Peyer's patch (tissue), 4 donors: ENCODE data around the gene PXDN. TPM values are rescaled to one million over a fixed set of nuclear protein-coding genes. Genes with fewer than 3 reads are reported as not detected.
A peak's percentile ranks its signal among the peaks of the same experiment; 100 is the strongest.

ENCODE experiments used
- DNase-seq, 3 donors: peaks; one replicate each; pipeline ENCODE4 v3.0.0-alpha.2; 2017 to 2019
- H3K27ac ChIP-seq, 4 donors: fragments of 200-600 bp; sonication (generic); one replicate each; pipeline ENCODE4 v1.5.1; 2016 to 2019
- H3K27me3 ChIP-seq, 2 donors: fragments of 200-600 bp; sonication (generic); one replicate each; pipeline ENCODE4 v1.5.1; 2019
- H3K36me3 ChIP-seq, 3 donors: fragments of 200-600 bp; sonication (generic); one replicate each; pipeline ENCODE4 v1.5.1; 2016 to 2019
- H3K4me1 ChIP-seq, 4 donors: fragments of 200-600 bp; sonication (generic); one replicate each; pipeline ENCODE4 v1.5.1; 2016 to 2019
- H3K4me3 ChIP-seq, 4 donors: fragments of 200-600 bp; sonication (generic); 1 replicate in 3 of 4; 2 replicates in 1 of 4; pipeline ENCODE4 v1.5.1; 2016 to 2019; ENCODE audit warnings: mild to moderate bottlenecking in 1 of 4
- H3K9me3 ChIP-seq, 4 donors: fragments of 200-600 bp; sonication (generic); one replicate each; pipeline ENCODE4 v1.5.1; 2016 to 2019; ENCODE audit warnings: mild to moderate bottlenecking in 1 of 4
- POLR2A ChIP-seq, 2 donors: fragments of 450-650 bp; IDR thresholded peaks; one replicate each; pipeline ENCODE4 v1.5.1; 2017; ENCODE audit warnings: antibody characterized with exemption in 2 of 2, mild to moderate bottlenecking in 2 of 2, moderate library complexity in 2 of 2
- total RNA-seq, 4 donors: library from RNA; depleted of rRNA; stranded (reverse); fragments of >200 nt; gene quantifications; one replicate each; pipeline ENCODE4 v1.1.0, GENCODE V29; 2016
- TF ChIP-seq, protein P1 (sequence below), 6 experiments: fragments of 450-650 bp in 4 of 6; fragments of 200-600 bp in 2 of 6; sonication (generic) in 1 of 6; IDR thresholded peaks; one replicate each; pipeline ENCODE4 v1.5.1; 2017 to 2019; ENCODE audit warnings: antibody characterized with exemption in 6 of 6, mild to moderate bottlenecking in 3 of 6, moderate library complexity in 1 of 6

PXDN gene
- total RNA-seq, 4 donors from 2014 or later: 7.5 to 148 (median 21.0) TPM

DNA sequence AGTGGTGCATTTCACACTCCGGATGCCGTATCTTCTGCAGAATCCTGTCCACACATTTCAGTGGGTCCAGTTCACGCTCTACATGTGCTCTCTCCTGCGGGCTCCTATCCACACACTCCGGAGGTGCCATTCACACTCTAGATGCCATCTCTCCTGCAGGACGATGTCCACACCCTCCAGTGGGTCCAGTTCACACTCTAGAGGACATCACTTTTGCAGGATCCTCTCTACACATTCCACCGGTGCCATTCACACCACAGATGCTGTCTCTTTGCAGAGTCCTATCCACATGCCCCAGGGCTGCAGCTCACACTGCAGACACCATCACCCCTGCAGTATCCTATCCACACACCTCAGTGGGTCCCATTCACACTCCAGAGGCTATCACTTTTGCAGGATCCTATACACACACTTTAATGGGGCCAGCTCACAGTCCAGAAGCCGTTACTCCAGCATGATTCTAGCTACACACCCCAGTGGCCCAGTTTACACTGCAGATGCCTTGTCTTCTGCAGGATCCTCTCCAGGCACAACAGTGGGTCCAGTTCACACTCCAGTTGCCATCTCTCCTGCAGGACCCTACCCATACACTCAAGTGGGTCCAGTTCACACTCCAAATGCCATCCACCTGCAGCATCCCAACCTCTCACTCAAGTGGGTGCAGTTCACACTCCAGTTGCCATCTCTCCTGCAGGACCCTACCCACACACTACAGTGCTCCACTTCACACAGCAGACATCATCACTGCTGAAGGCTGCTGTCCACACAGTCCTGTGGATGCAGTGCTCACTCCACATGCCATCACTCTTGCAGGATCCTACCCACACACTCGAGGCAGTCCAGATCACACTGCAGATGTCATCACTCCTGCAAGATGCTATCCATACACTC, 2.1 kb upstream of the PXDN start:
- TF ChIP-seq, protein P1, sequence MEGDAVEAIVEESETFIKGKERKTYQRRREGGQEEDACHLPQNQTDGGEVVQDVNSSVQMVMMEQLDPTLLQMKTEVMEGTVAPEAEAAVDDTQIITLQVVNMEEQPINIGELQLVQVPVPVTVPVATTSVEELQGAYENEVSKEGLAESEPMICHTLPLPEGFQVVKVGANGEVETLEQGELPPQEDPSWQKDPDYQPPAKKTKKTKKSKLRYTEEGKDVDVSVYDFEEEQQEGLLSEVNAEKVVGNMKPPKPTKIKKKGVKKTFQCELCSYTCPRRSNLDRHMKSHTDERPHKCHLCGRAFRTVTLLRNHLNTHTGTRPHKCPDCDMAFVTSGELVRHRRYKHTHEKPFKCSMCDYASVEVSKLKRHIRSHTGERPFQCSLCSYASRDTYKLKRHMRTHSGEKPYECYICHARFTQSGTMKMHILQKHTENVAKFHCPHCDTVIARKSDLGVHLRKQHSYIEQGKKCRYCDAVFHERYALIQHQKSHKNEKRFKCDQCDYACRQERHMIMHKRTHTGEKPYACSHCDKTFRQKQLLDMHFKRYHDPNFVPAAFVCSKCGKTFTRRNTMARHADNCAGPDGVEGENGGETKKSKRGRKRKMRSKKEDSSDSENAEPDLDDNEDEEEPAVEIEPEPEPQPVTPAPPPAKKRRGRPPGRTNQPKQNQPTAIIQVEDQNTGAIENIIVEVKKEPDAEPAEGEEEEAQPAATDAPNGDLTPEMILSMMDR (IDR thresholded peaks at IDR 0.05): no peak
- TF ChIP-seq POLR2A (IDR thresholded peaks at IDR 0.05): no peak
- no peaks in the 10 kb centered on the region for H3K27me3 ChIP-seq
- peak in 2 of 3 donors; percentile 3 to 27 for DNase-seq
- no peaks in the 10 kb centered on the region for H3K4me1 ChIP-seq
- no peaks in the 10 kb centered on the region for H3K9me3 ChIP-seq
- H3K36me3 ChIP-seq: no peaks in the 10 kb centered on the region
- no peak overlapping the region for H3K4me3 ChIP-seq
- H3K27ac ChIP-seq: no peak overlapping the region

DNA sequence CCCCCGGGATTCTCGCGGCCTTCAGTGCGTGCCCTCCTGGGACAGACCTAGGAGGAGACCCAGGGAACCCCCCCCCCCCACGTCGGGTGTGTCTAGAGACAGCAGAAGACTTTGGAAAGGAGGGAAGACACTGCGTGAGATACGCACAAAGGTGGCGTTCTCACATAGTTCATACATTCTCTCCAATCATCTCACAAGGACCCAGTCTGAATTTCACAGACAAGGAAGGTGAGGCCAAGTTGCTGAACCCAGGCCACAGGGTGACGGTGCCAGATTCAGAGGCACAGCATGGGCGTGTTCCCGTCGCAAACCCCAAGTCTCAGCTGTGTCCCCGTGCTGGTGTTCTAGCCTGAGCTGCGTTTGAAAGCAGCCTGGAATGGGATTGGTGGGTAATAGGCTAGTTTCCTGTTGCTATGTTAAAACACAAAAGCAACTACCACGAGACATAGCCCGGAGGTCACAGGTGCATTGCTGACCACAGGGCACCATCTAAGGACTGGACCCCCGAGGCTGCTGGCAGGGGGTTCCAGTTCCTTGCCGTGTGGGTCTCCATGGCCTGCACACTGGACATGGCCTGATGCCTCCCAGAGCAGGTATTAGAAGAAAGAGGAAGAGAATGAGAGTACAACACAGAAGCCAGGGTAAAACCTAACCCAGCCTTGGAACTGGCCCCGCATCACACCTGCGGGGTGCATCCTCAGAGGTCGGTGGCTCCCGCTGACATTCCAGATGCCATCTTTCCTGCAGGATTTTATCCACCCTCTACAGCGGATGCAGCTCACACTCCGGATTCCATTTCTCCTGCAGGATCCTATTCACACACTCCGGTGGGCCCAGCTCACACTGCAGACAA, 1.1 kb upstream of the PXDN start:
- peak in 2 of 3 donors; percentile 12 to 14 for DNase-seq
- TF ChIP-seq, protein P1 (IDR thresholded peaks at IDR 0.05): no peak
- TF ChIP-seq POLR2A (IDR thresholded peaks at IDR 0.05): no peak
- H3K4me3 ChIP-seq: peak overlapping the region in 2 of 4 donors; percentile 54 to 73

DNA sequence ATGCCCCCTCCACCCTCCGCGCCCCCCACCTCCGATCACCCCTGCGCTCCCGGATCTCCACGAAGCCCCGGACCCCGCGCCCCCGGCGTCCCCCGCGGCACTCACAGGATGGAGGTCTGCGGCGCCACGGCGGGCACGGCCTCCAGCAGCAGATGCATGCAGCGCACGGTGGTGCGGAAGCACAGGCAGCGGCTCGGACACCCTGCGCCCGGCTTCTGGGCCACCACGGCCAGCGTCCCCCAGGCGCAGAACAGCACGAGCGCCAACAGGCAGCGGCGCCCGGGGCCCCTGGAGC, 217 bp downstream of the PXDN start:
- Histone ChIP-seq H3K9me3 (no peaks in the 10 kb centered on the region), H3K36me3 (no peaks in the 10 kb centered on the region), H3K4me1 (peaks cover 0 to 7% (median 0%) of the 10 kb centered on the region in 4 donors), H3K27ac (peak overlapping the region; percentile 68 to 97 (median 79)), H3K27me3 (no peaks in the 10 kb centered on the region), H3K4me3 (peak overlapping the region; percentile 41 to 73 (median 48))
- peak in 1 of 3 donors; percentile 11 for DNase-seq
- TF ChIP-seq POLR2A (IDR thresholded peaks at IDR 0.05): peak in 1 of 2 donors; percentile 18
- TF ChIP-seq, protein P1 (IDR thresholded peaks at IDR 0.05): no peak

More for the DNA sequence above, 1.1 kb upstream of the PXDN start:
- peak overlapping the region in 2 of 4 donors; percentile 84 to 97 for H3K27ac ChIP-seq
- H3K27me3 ChIP-seq: no peaks in the 10 kb centered on the region
- no peaks in the 10 kb centered on the region for H3K9me3 ChIP-seq
- H3K4me1 ChIP-seq: no peaks in the 10 kb centered on the region
- no peaks in the 10 kb centered on the region for H3K36me3 ChIP-seq

DNA sequence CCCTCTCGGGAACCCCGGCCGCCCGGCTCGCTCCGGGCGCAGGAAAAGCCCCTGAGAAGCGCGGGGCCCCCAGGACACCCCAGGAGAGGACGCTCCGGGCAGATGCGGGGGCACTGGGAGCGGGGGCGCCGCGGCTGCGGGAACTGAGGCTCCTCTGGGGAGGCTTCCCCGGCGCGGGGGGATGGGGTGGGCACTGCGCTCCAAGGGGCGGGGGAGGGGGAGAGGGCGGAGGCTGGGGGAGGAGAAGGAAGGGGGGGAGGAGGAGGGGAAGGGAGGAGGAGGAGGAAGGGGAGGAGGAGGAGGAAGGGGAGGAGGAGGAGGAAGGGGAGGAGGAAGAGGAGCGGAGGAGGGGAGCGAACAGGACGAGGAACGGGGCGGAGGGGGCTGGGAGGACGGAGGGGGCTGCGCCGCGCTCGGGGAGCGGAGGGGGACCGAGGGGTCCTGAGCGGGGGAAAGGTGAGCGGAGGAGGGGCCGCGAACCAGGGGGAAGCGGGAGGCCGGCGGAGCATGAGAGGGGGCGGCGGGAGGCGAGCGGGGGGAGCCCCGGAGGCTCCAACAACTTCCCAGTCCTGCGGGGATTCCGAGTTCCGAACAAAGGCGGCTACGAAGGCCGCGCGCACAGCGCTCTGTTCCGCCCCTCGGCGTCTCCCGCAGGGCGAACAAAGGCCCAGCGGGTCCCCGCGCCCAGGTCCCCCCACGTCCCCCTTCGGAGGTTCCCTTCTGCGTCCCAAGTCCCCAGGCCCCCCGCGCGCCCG, 742 bp downstream of the PXDN start:
- H3K27me3 ChIP-seq: no peaks in the 10 kb centered on the region
- no peak for TF ChIP-seq POLR2A (IDR thresholded peaks at IDR 0.05)
- TF ChIP-seq, protein P1 (IDR thresholded peaks at IDR 0.05): no peak
- H3K4me3 ChIP-seq: peak overlapping the region; percentile 41 to 73 (median 48)
- H3K36me3 ChIP-seq: no peaks in the 10 kb centered on the region
- DNase-seq: peak in 2 of 3 donors; percentile 5 to 52
- peak overlapping the region; percentile 68 to 97 (median 79) for H3K27ac ChIP-seq
- H3K4me1 ChIP-seq: peaks cover 0 to 7% (median 0%) of the 10 kb centered on the region in 4 donors
- H3K9me3 ChIP-seq: no peaks in the 10 kb centered on the region
